ENCODE results near the gene GPR137. TPM values are rescaled to one million over a fixed set of nuclear protein-coding genes. Genes with fewer than 3 reads are reported as not detected.

The GPR137 gene, protein sequence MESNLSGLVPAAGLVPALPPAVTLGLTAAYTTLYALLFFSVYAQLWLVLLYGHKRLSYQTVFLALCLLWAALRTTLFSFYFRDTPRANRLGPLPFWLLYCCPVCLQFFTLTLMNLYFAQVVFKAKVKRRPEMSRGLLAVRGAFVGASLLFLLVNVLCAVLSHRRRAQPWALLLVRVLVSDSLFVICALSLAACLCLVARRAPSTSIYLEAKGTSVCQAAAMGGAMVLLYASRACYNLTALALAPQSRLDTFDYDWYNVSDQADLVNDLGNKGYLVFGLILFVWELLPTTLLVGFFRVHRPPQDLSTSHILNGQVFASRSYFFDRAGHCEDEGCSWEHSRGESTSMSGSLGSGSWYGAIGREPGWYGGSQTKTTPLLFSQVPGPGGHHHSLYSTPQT
- 10 to 100 TPM; 32.5 to 35.7 TPM for total RNA-seq

DNA sequence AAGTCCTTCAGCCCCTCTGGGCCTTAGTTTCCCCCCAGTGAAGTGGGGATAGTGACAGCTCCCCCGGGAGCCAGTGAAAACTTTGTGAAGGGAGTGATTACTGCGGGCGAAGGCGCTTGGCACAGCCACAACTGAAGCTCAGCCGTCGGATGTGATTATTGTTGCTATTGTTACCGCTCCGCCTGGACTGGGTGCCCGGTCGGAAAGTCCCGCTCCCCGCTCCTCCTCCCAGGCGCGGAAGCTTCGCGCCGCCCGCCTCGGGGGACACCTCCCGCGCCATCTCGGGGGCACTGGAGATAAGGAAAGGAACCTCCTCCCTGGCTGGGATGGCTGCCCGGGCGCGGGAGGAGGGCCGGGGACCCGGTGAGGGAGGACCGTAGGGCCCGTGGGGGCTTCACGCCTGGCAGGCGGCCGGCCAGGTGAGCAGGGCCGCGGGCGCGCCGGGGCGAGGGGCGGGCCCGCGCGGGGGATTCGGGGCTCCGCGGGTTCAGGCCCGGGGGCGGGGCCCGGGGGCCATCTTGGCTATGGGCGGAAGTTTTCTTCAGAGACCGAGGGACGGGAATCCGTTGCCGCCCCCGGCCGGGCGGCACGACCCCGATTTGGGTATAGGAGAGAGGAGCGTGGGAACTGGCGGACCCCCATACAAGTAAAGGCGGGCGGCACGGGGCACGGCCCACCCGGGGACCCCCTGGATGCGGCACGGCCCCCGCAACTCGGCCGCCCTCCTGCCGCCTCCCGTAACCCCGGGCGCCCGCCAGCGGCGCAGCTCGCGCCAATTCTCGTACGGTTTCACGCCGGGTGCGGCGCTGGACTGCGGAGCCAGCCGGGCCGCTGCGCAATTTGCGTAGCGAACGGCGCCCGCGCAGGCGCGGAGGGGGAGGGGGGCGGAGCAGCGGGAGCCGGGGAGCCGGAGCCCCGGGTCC lies at the start of gene GPR137:
GPR137 (plus strand) TSS at position 887 of the 923 bp plus-strand sequence. CDS start 677 bp downstream, outside the sequence.
- Mint-ChIP-seq H3K9me3 (no peaks in the 10 kb centered on the region), H3K27me3 (peaks cover under 1% of the 10 kb centered on the region), H3K27ac (peak within 1 kb of the TSS; percentile 90), H3K4me3 (peak within 1 kb of the TSS; percentile 87), H3K4me1 (peaks cover 14% of the 10 kb centered on the region), H3K36me3 (peaks cover 7% of the 10 kb centered on the region)
- DNase-seq = peak; percentile 91

DNA sequence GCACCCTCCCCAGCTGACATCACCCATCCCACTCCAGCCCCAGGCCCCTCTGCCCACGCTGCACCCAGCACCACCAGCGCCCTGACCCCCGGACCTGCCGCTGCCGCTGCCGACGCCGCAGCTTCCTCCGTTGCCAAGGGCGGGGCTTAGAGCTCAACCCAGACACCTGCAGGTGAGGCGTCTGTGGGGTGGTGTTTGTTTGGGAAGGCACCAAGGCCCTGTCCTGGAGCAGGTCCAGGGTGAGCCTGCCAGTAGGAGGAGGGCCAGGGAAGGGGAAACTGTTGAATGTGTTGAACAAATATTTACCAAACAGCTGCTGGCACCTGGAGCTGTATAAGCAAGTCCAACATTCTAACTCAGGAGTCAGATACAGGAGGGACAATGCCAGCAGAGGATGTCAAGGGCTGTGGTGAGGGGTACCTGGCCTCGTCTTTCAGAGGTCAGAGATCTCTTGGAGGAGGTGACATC lies 48.1 kb upstream of the GPR137 start:
- H3K27ac Mint-ChIP-seq = peak overlapping the region; percentile 45
- H3K27me3 Mint-ChIP-seq = no peaks in the 10 kb centered on the region
- no peak for DNase-seq
- no peaks in the 10 kb centered on the region for H3K9me3 Mint-ChIP-seq
- H3K36me3 Mint-ChIP-seq = peaks cover 14% of the 10 kb centered on the region
- H3K4me3 Mint-ChIP-seq = no peak overlapping the region
- peaks cover 25% of the 10 kb centered on the region for H3K4me1 Mint-ChIP-seq

DNA sequence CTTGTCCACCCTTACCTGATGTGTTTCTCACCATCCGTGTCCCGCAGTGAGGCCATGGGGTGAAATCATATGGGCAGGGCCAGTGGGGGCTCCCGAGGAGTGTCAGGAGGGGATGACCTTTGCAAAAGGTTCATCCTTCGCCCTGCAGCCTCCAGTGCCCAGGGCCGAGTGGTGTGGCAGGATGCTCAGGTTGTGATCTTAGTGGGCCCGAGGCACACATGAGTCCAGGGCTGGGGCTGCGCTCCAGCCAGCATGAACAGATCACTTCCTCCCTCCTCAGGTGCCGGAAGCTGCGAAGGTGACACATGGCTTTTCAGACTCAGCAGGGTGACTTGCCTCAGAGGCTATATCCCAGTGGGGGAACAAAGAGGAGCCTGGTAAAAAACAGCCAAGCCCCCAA lies 47.6 kb upstream of the GPR137 start:
- no peaks in the 10 kb centered on the region for H3K27me3 Mint-ChIP-seq
- H3K27ac Mint-ChIP-seq = peak overlapping the region; percentile 35
- no peak overlapping the region for H3K4me3 Mint-ChIP-seq
- no peaks in the 10 kb centered on the region for H3K9me3 Mint-ChIP-seq
- no peak for DNase-seq
- H3K36me3 Mint-ChIP-seq = peaks cover 18% of the 10 kb centered on the region
- H3K4me1 Mint-ChIP-seq = peaks cover 26% of the 10 kb centered on the region

DNA sequence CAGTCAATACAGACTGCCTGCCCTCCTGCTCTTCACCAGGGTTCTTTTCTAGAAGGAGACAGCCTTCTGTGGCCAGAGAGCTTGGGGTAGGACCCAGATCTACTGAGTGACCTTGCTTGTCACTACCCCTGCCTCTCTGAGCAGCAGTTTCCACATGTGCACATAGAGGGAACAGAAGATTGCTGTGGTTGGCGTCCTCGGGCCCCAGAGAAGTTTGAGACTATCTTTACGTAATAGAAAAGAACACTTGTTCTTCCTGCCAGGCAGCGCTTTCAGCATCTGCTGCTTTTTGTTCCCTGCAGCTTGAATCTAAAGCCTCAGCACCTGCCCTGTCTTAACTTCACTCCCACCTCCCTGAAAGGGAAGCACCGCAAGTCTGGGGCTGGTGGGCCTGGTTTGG lies 46.6 kb upstream of the GPR137 start:
- Mint-ChIP-seq H3K27me3 (no peaks in the 10 kb centered on the region), H3K27ac (peak overlapping the region; percentile 50), H3K9me3 (no peaks in the 10 kb centered on the region), H3K4me1 (peaks cover 32% of the 10 kb centered on the region), H3K4me3 (no peak overlapping the region), H3K36me3 (peaks cover 25% of the 10 kb centered on the region)
- DNase-seq = no peak

DNA sequence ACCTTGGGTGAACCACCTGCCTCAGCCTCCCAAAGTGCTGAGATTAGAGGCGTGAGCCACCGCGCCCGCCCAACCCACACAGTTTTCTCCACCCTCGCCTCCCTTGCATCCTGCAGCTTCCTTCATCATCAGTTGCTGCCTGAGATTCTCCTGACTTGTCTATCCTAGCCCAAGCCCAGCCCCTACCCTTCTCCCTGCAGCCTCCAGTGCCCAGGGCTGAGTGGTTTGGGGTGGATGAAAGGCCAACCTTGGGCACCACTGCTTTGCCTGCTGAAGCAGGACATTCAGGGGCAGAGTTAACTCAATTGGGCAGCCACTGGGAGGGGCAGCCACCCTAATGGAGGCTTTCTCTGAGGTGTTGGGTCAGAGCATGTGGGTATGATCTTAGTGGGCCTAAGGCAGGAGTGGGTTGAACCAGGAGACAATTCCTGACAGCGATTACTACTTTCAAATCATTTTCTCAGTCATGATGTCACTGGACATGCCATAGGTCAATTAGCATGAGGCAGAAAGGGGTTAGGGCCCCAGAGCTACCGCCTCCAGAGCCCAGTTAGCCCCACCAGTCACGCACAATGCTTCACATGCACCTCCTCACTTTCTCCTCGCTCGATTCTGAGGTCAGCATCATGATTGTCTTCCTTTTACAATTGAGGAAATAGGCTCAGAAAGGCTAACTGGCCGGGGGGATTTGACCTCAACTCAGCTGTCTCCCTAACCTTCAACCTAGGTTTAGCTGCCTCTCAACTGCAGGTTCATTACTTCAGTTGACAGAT lies 45.8 kb upstream of the GPR137 start:
- H3K36me3 Mint-ChIP-seq = peaks cover 25% of the 10 kb centered on the region
- DNase-seq = no peak
- H3K27me3 Mint-ChIP-seq = no peaks in the 10 kb centered on the region
- H3K4me1 Mint-ChIP-seq = peaks cover 35% of the 10 kb centered on the region
- H3K27ac Mint-ChIP-seq = peak overlapping the region; percentile 97
- H3K9me3 Mint-ChIP-seq = no peaks in the 10 kb centered on the region
- H3K4me3 Mint-ChIP-seq = peak overlapping the region; percentile 95

DNA sequence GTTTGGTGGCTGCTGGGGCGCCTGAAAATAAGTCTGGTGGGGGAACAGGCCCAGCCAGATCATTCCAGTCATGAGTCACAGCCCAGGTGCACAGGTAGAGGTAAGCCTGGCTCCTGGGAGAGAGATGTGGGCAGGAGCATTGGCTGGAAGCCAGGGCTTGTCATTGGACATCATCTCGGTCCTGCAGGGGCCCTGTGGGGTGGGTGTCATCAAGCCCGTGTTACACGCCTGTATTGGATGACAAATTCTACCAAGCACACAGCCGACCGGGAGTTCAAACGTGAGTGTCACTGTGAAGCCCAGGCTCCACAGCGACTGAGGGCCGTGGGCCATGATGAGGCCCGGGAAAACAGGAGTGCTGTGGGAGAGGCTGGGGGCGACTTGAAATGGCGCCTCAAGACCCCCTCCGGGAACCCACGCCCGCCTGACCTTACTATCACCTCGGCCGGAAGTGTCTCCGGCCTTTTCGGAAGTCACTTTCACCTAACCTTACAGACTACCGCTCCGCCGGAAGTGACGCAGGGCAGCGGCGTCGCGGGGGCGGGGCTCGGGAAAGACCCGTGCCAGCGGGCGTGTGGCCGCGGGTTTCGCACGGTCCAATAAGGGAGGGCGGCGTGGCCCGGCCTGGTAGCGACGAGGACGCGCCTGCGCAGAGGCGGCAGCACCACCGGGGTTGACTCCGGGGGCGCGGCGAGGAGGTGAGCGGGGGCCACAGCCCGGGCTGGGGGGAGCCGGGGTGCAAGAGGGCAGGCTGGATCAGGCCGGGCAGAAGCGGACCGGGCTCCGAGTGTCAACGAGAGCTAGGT lies 45.0 kb upstream of the GPR137 start, which contains the start of gene FKBP2:
FKBP2 (plus strand) TSS at position 661 of the 806 bp plus-strand sequence. CDS start 1,293 bp downstream, outside the sequence.
- Mint-ChIP-seq H3K27ac (peak within 1 kb of the TSS; percentile 97), H3K4me3 (peak within 1 kb of the TSS; percentile 95), H3K27me3 (no peaks in the 10 kb centered on the region), H3K4me1 (peaks cover 30% of the 10 kb centered on the region), H3K36me3 (peaks cover 27% of the 10 kb centered on the region), H3K9me3 (no peaks in the 10 kb centered on the region)
- peak; percentile 100 for DNase-seq

DNA sequence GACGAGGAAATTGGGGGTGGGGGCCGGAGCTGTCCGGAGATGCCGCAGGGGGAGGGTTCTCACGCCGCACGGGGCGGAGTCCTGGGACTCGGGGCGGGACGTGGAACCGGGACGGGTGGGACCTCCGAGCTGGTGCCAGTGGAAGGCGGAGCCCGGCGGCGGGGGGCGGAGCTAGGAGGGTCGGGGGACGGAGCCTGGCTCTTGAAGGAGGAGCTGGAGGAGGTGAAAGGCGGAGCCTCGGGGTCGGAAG lies 44.5 kb upstream of the GPR137 start:
- H3K9me3 Mint-ChIP-seq = no peaks in the 10 kb centered on the region
- H3K27me3 Mint-ChIP-seq = no peaks in the 10 kb centered on the region
- no peak for DNase-seq
- peaks cover 30% of the 10 kb centered on the region for H3K4me1 Mint-ChIP-seq
- peak overlapping the region; percentile 97 for H3K27ac Mint-ChIP-seq
- peaks cover 32% of the 10 kb centered on the region for H3K36me3 Mint-ChIP-seq
- peak overlapping the region; percentile 95 for H3K4me3 Mint-ChIP-seq

DNA sequence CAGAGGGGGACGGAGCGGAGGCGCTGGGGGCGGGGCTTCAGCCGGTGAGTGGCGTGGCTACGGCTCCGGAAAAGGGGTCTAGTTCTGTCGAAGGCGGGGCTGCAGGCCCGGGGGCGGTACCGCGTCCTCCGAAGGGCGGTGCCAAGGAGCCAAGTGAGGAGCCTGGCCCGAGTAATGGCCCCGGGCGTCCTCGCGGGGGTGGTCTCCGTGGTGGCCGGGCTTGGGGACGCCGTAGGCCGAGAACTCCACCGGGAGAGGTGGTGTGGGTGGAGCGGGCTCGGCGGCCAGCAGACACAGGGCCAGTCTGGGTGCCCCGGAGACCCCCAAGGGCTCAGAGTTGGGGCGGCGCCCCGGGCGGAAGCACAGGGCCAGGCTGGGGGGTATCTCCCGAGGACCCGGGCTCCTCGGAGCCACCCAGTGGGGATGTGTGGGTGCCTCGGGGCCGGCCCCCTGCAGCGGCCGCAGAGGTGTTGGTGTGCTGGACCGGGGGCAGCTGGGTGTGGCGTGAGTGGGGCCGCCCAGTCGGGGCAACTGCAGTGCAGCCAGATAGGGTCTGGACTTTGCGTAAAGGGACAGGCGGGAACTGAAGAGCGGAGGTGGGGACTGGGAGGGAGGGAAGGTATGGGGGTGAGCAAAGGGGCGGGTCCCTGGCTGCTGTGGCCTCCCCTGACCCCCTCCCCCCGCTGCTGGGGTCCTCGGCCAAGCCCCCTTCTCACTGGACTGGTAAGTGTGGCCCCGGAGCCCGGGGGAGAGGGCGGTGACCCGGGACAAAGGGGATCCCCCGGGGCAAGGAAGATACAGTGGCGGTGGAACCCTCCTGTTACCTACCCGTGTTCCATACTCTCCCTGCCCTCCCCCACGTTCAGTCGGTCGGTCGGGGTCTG lies 43.9 kb upstream of the GPR137 start:
- peaks cover 32% of the 10 kb centered on the region for H3K36me3 Mint-ChIP-seq
- H3K4me1 Mint-ChIP-seq = peaks cover 30% of the 10 kb centered on the region
- H3K4me3 Mint-ChIP-seq = peak overlapping the region; percentile 95
- peak; percentile 100 for DNase-seq
- H3K27ac Mint-ChIP-seq = peak overlapping the region; percentile 97
- H3K9me3 Mint-ChIP-seq = no peaks in the 10 kb centered on the region
- H3K27me3 Mint-ChIP-seq = no peaks in the 10 kb centered on the region

DNA sequence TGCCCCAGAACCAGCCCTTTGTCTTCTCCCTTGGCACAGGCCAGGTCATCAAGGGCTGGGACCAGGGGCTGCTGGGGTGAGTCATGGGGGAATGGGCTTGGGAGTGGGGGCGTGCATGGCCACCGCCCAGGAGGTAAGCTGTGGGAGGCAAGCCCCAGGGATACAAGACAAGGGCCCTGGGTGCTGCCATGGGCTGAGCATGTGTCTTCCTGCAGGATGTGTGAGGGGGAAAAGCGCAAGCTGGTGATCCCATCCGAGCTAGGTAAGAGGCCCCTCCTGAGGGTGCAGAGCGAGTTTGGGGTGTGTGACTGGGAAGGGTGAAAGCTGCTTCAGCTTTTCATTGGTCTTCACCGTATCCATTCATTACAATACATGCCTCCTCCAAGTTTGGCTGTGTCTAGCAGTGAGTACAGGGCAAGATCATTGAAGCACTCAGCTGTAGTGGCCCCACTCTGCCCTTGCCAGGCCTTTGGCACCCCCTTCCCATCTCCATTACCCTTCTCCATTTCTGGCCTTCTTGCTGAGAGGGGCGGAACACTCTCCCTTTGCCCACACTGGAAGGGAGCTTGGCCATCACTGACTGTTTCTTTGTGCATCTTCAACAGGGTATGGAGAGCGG lies 42.3 kb upstream of the GPR137 start:
- Mint-ChIP-seq H3K27me3 (no peaks in the 10 kb centered on the region), H3K4me1 (peaks cover 37% of the 10 kb centered on the region), H3K27ac (peak overlapping the region; percentile 66)

DNA sequence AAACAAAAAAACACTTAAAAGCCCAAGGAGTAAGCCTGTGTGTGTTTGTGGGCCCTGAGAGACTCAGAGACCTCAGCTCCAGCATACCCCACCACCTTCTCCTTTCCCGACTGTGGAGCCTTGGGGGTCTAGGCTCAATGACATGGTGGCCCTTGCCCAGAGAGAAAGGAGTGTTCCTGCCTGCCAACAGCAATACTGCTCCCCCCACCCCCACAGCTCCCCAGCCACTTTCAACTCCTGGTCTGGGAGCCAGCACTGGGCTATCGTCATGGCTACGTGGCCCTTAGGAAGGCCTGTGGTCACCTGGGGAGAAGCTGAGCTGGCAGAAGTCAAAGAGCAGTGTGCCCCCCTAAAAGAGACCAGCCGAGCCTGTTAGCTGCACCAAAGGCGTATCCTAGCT lies 41.5 kb upstream of the GPR137 start:
- H3K9me3 Mint-ChIP-seq = no peaks in the 10 kb centered on the region
- H3K27ac Mint-ChIP-seq = no peak overlapping the region
- H3K27me3 Mint-ChIP-seq = no peaks in the 10 kb centered on the region
- H3K4me3 Mint-ChIP-seq = peak overlapping the region; percentile 48
- no peak for DNase-seq
- peaks cover 33% of the 10 kb centered on the region for H3K4me1 Mint-ChIP-seq
- peaks cover 32% of the 10 kb centered on the region for H3K36me3 Mint-ChIP-seq

More for the DNA sequence above, 42.3 kb upstream of the GPR137 start:
- Mint-ChIP-seq H3K4me3 (peak overlapping the region; percentile 95), H3K36me3 (peaks cover 32% of the 10 kb centered on the region), H3K9me3 (no peaks in the 10 kb centered on the region)
- DNase-seq = no peak

DNA sequence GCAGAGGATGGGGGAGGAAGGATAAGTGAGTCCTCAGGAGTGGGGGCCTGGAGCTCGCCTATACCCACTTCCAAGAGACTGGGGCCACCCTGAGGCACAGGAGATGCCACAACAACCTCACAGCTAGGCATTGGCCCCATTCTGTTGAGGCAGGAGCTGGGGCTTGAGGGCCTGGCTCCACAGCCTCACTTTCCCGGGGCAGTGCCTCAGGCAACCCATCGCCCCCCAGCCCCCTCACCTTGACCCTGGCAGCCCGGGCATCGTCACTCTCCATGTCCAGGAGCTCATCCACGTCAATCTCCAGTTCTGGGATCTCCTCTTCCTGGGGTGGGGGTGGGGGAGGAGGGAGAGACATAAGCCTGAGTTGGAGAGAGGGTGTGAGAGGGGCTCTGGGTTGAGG lies 40.7 kb upstream of the GPR137 start:
- H3K4me3 Mint-ChIP-seq = peak overlapping the region; percentile 91
- no peaks in the 10 kb centered on the region for H3K9me3 Mint-ChIP-seq
- peaks cover 27% of the 10 kb centered on the region for H3K4me1 Mint-ChIP-seq
- no peak for DNase-seq
- H3K27ac Mint-ChIP-seq = peak overlapping the region; percentile 90
- peaks cover 29% of the 10 kb centered on the region for H3K36me3 Mint-ChIP-seq
- no peaks in the 10 kb centered on the region for H3K27me3 Mint-ChIP-seq

DNA sequence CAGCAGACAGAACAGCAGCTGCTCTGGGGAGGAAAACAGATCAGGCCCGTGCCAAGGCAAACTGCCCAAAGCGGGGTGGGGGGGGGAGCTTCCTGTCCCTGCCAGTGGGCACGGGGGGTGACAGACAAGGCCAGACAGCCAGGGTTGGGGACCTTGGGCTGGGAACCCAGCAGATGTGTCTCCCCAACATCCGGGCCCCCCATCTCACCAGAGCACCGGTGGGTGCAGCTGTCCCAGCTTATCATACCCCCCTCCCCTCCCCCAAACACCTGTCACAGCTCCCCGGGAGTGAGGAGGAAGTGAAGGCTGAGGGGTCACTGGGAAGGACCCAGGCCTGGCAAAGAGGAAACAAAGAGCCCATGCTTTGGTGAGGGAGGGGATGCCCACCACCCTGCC lies 40.2 kb upstream of the GPR137 start:
- no peak for DNase-seq
- H3K4me1 Mint-ChIP-seq = peaks cover 23% of the 10 kb centered on the region
- H3K4me3 Mint-ChIP-seq = peak overlapping the region; percentile 91
- peak overlapping the region; percentile 90 for H3K27ac Mint-ChIP-seq
- peaks cover 26% of the 10 kb centered on the region for H3K36me3 Mint-ChIP-seq
- no peaks in the 10 kb centered on the region for H3K27me3 Mint-ChIP-seq
- H3K9me3 Mint-ChIP-seq = no peaks in the 10 kb centered on the region

Data from activated naive CD8-positive, alpha-beta T cell treated with anti-CD3 and anti-CD28 coated beads for 36 hours (primary cell).